Endometrial microvascular endothelial cells (primary cell): ENCODE measurements around the gene SORL1-AS1.
"Not testable (repeated sequence)": the region's sequence is repeated elsewhere in the genome, so short reads cannot be mapped to it uniquely, and the experiment has no call there.

Experiments used
- in situ Hi-C: cut with HindIII; loops from 2 replicates; pipeline ENCODE4 v1.10.0; 2017; ENCODE audit warnings: low sequenced_read_pairs, low pct_unique_long_range_greater_than_20kb; ENCODE audit errors: inconsistent ontology term

Gene SORL1-AS1

GRCh38 chr11:121452609-121453150 is at the start of gene SORL1-AS1:
Gene SORL1-AS1, minus strand, starts transcription at chr11:121452967.
- in situ Hi-C loops: no loop called here

GRCh38 chr11:121500717-121501116 is 48.0 kb upstream of the SORL1-AS1 start:
- in situ Hi-C loops: no loop called here

- in situ Hi-C loops: no loop called here
Observed at GRCh38 chr11:121500275-121500674, 47.5 kb upstream of the SORL1-AS1 start.

- in situ Hi-C loops: no loop called here
Observed at GRCh38 chr11:121499405-121499804, 46.6 kb upstream of the SORL1-AS1 start.

- in situ Hi-C loops: no loop called here
Observed at GRCh38 chr11:121497176-121497998, 44.6 kb upstream of the SORL1-AS1 start.

- in situ Hi-C loops: no loop called here
Observed at GRCh38 chr11:121494355-121495099, 41.8 kb upstream of the SORL1-AS1 start.

- in situ Hi-C loops: no loop called here
Observed at GRCh38 chr11:121489823-121490222, 37.1 kb upstream of the SORL1-AS1 start.

GRCh38 chr11:121488641-121489040 is 35.9 kb upstream of the SORL1-AS1 start:
- in situ Hi-C loops: no loop called here

GRCh38 chr11:121488170-121488569 is 35.4 kb upstream of the SORL1-AS1 start:
- in situ Hi-C loops: no loop called here

GRCh38 chr11:121487191-121487590 is 34.4 kb upstream of the SORL1-AS1 start:
- in situ Hi-C loops: no loop called here

GRCh38 chr11:121486054-121486453 is 33.3 kb upstream of the SORL1-AS1 start:
- in situ Hi-C loops: no loop called here

GRCh38 chr11:121485216-121485615 is 32.4 kb upstream of the SORL1-AS1 start:
- in situ Hi-C loops: no loop called here

GRCh38 chr11:121483805-121484480 is 31.2 kb upstream of the SORL1-AS1 start:
- in situ Hi-C loops: no loop called here

- in situ Hi-C loops: no loop called here
Observed at GRCh38 chr11:121482231-121483129, 29.7 kb upstream of the SORL1-AS1 start.

GRCh38 chr11:121481484-121482230 is 28.9 kb upstream of the SORL1-AS1 start:
- in situ Hi-C loops: not testable (repeated sequence)

- in situ Hi-C loops: no loop called here
Observed at GRCh38 chr11:121479698-121480238, 27.0 kb upstream of the SORL1-AS1 start.

- in situ Hi-C loops: no loop called here
Observed at GRCh38 chr11:121478895-121479697, 26.3 kb upstream of the SORL1-AS1 start.
